ENCODE data around the gene TSPAN11. TPM values are rescaled to one million over a fixed set of nuclear protein-coding genes. Genes with fewer than 3 reads are reported as not detected.

TSPAN11 gene
- polyA plus RNA-seq, 2 of the 4 experiments (the other 2 are of a cell fraction) = 0.01 to 0.06 TPM

- FAIRE-seq (no peak), DNase-seq (ENCODE audit: low read depth in 1 of 2, low spot score in 1 of 2) (no peak), ATAC-seq (no peak)
- ChIA-PET POLR2A (no interaction called here), CTCF (no interaction called here)
- TF ChIP-seq CBX8 (IDR thresholded peaks at IDR 0.05) = no peak
- TF ChIP-seq CEBPB (IDR thresholded peaks at IDR 0.05) = no peak
- TF ChIP-seq KDM5A (IDR thresholded peaks at IDR 0.05) = no peak
- TF ChIP-seq NPAS2 (CRISPR knock-in tag; IDR thresholded peaks at IDR 0.05; ENCODE audit: borderline replicate concordance) = no peak
- no peak for TF ChIP-seq CHD2 (IDR thresholded peaks at IDR 0.05; ENCODE audit: low read length, partially characterized antibody)
- TF ChIP-seq ELK1 (IDR thresholded peaks at IDR 0.05; ENCODE audit: low read depth, low read length) = no peak
- TF ChIP-seq FOXS1 (CRISPR knock-in tag; IDR thresholded peaks at IDR 0.05) = no peak
- no peak for TF ChIP-seq RAD21 (conservative IDR thresholded peaks at IDR 0.05 in 1 of 2, IDR thresholded peaks at IDR 0.05 in 1 of 2)
- TF ChIP-seq CHD4 (IDR thresholded peaks at IDR 0.05; ENCODE audit: borderline replicate concordance) = no peak
- TF ChIP-seq BCL3 (IDR thresholded peaks at IDR 0.05) = no peak
- TF ChIP-seq HEYL (CRISPR knock-in tag; IDR thresholded peaks at IDR 0.05) = no peak
- TF ChIP-seq POLR2AphosphoS2 (conservative IDR thresholded peaks at IDR 0.05; ENCODE audit: low read length) = no peak
- no peak for TF ChIP-seq HES2 (IDR thresholded peaks at IDR 0.05)
- TF ChIP-seq MAZ (IDR thresholded peaks at IDR 0.05; ENCODE audit: borderline replicate concordance, low read depth, low read length) = no peak
- WGBS (ENCODE audit: missing lambda C conversion rate) = 35% methylated on average over 1 of the region's 1 CpG
- Histone ChIP-seq H3K4me3 (no peak overlapping the region), H3K9me3 (no peaks in the 10 kb centered on the region), H3K4me1 (no peaks in the 10 kb centered on the region), H3K27ac (no peak overlapping the region), H3K4me2 (no peak overlapping the region)
Observed at GRCh38 chr12:30910038-30910350, 16.6 kb upstream of the TSPAN11 start.

- 26% methylated on average over 6 of the region's 6 CpGs for WGBS (ENCODE audit: missing lambda C conversion rate)
- ChIA-PET CTCF (interaction anchor here (1.6 kb wide), 1 partner anchor 19 kb away, joined by 3 read pairs; no protein-coding TSS in a partner anchor), POLR2A (no interaction called here)
- no peak for TF ChIP-seq NR3C1 (IDR thresholded peaks at IDR 0.05)
- TF ChIP-seq MYC (IDR thresholded peaks at IDR 0.05; ENCODE audit: borderline replicate concordance, low read length) = no peak
- no peak for TF ChIP-seq HMGXB4 (CRISPR knock-in tag; IDR thresholded peaks at IDR 0.05; ENCODE audit: borderline replicate concordance)
- TF ChIP-seq BCL3 (IDR thresholded peaks at IDR 0.05) = no peak
- TF ChIP-seq JUN (IDR thresholded peaks at IDR 0.05) = no peak
- TF ChIP-seq EHF (CRISPR knock-in tag; IDR thresholded peaks at IDR 0.05) = no peak
- no peak for TF ChIP-seq POLR2A (IDR thresholded peaks at IDR 0.05; ENCODE audit: low read length)
- no peak for TF ChIP-seq MAFK (IDR thresholded peaks at IDR 0.05; ENCODE audit: partially characterized antibody)
- TF ChIP-seq CTCF (IDR thresholded peaks at IDR 0.05) = no peak
- TF ChIP-seq HOXB13 (CRISPR knock-in tag; IDR thresholded peaks at IDR 0.05; ENCODE audit: low read depth) = no peak
- no peak for TF ChIP-seq POLR2AphosphoS2 (conservative IDR thresholded peaks at IDR 0.05; ENCODE audit: low read length)
- Histone ChIP-seq H3K9me3 (no peaks in the 10 kb centered on the region), H3K27ac (no peak overlapping the region), H3K4me3 (no peak overlapping the region), H3K4me2 (no peak overlapping the region), H3K4me1 (no peaks in the 10 kb centered on the region)
- ATAC-seq = no peak
- FAIRE-seq = no peak
- no peak for DNase-seq (ENCODE audit: low read depth in 1 of 2, low spot score in 1 of 2)
Observed at GRCh38 chr12:30911207-30911606, 15.3 kb upstream of the TSPAN11 start.

Measured in A549 (cell line).